Omental fat pad (tissue), 4 donors: ENCODE data around the gene CHIT1. TPM values are rescaled to one million over a fixed set of nuclear protein-coding genes. Genes with fewer than 3 reads are reported as not detected.

Experiments used
- ATAC-seq: fragments of 150-250 bp; one replicate; pipeline ENCODE4 v1.9.1; 2016; ENCODE audit warnings: mild to moderate bottlenecking, moderate library complexity; ENCODE audit not compliant: low FRiP score
- DNase-seq: peaks from one replicate; pipeline ENCODE4 v3.0.0-alpha.2; 2019; ENCODE audit warnings: low spot score
- CTCF ChIP-seq, 3 donors: fragments of 450-650 bp; IDR thresholded peaks; one replicate each; pipeline ENCODE4 v1.5.1; 2016 to 2017; ENCODE audit warnings: antibody characterized with exemption in 3 of 3, mild to moderate bottlenecking in 3 of 3, moderate library complexity in 2 of 3
- total RNA-seq, 4 donors: library from RNA; depleted of rRNA; stranded (reverse); fragments of >200 nt; gene quantifications; one replicate each; pipeline ENCODE4 v1.1.0, GENCODE V29; 2016

CHIT1 gene
- total RNA-seq, 4 donors from 2014 or later: 0.19 to 17.7 (median 2.3) TPM

- DNase-seq (no peak), ATAC-seq (no peak)
- no peak for TF ChIP-seq CTCF (IDR thresholded peaks at IDR 0.05)
Measured at GRCh38 chr1:203223012-203223775, 6.3 kb downstream of the CHIT1 start.

GRCh38 chr1:203219934-203220333 lies 9.5 kb downstream of the CHIT1 start:
- ATAC-seq (no peak), DNase-seq (no peak)
- no peak for TF ChIP-seq CTCF (IDR thresholded peaks at IDR 0.05)

GRCh38 chr1:203219171-203219570 lies 10.3 kb downstream of the CHIT1 start:
- no peak for TF ChIP-seq CTCF (IDR thresholded peaks at IDR 0.05)
- ATAC-seq: no peak
- no peak for DNase-seq

GRCh38 chr1:203217668-203218067 lies 11.8 kb downstream of the CHIT1 start:
- ATAC-seq (no peak), DNase-seq (no peak)
- no peak for TF ChIP-seq CTCF (IDR thresholded peaks at IDR 0.05)

GRCh38 chr1:203217139-203217655 lies 12.3 kb downstream of the CHIT1 start:
- TF ChIP-seq CTCF (IDR thresholded peaks at IDR 0.05): no peak
- DNase-seq (no peak), ATAC-seq (no peak)

- ATAC-seq (no peak), DNase-seq (no peak)
- TF ChIP-seq CTCF (IDR thresholded peaks at IDR 0.05): peak in 1 of 3 donors; percentile 73
Measured at GRCh38 chr1:203216274-203217138, 13.0 kb downstream of the CHIT1 start.
